ENCODE data around the gene ZYX.

DNA sequence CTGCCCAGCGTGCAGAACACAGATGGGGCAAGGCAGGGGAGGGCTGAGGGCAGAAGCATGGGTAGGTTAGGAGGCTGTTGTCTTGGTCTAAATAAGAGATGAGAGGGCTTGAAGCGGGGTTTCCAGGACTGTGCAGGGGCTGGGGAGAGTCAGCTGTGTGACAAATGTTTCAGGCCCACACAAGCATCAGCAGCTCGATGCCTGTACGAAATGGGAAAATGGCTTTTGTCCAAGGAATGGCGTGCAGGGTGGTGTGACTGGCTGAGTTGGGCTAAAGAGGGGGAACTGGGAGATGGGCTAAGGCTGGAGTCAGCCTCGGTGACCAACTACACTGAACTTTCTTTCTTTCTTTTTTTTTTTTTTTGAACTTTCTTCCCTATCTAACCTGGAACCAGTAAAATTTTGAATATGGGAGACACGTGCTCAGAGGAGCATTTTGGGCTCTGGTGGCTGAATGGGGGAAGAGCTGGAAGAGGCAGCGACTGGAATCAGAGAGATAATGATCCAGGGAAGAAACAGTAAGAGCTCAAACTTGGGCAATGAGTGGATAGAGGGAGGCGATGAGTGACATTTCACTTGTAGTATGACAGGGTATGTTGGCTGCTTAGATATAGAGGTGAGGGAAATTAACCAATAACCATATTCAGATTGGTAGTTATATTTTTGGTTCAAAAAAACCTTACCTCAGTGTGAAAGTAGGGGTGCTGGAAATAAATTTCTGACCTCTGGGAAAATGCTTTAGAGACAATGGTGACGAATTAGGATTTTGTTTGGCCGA lies 37.7 kb downstream of the ZYX start:
- TF ChIP-seq, protein P1, sequence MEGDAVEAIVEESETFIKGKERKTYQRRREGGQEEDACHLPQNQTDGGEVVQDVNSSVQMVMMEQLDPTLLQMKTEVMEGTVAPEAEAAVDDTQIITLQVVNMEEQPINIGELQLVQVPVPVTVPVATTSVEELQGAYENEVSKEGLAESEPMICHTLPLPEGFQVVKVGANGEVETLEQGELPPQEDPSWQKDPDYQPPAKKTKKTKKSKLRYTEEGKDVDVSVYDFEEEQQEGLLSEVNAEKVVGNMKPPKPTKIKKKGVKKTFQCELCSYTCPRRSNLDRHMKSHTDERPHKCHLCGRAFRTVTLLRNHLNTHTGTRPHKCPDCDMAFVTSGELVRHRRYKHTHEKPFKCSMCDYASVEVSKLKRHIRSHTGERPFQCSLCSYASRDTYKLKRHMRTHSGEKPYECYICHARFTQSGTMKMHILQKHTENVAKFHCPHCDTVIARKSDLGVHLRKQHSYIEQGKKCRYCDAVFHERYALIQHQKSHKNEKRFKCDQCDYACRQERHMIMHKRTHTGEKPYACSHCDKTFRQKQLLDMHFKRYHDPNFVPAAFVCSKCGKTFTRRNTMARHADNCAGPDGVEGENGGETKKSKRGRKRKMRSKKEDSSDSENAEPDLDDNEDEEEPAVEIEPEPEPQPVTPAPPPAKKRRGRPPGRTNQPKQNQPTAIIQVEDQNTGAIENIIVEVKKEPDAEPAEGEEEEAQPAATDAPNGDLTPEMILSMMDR (IDR thresholded peaks at IDR 0.05) = no peak
- TF ChIP-seq POLR2A (IDR thresholded peaks at IDR 0.05; ENCODE audit: low read length) = no peak
- TF ChIP-seq KDM1A (IDR thresholded peaks at IDR 0.05; ENCODE audit: low read depth) = no peak
- no peak for TF ChIP-seq EP300 (IDR thresholded peaks at IDR 0.05)
- TF ChIP-seq MYC (IDR thresholded peaks at IDR 0.05; ENCODE audit: borderline replicate concordance, low read length) = no peak
- TF ChIP-seq SMC3 (IDR thresholded peaks at IDR 0.05) = no peak
- TF ChIP-seq, protein P2, sequence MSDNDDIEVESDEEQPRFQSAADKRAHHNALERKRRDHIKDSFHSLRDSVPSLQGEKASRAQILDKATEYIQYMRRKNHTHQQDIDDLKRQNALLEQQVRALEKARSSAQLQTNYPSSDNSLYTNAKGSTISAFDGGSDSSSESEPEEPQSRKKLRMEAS (IDR thresholded peaks at IDR 0.05) = no peak
- TF ChIP-seq FOSL2 (IDR thresholded peaks at IDR 0.05) = no peak
- TF ChIP-seq FOSL2 (CRISPR knock-in tag; IDR thresholded peaks at IDR 0.05) = no peak
- TF ChIP-seq CBX2 (IDR thresholded peaks at IDR 0.05; ENCODE audit: borderline replicate concordance, low read depth) = no peak
